NAMALWA (cell line): ENCODE data around the gene TBRG4.

Experiments
- DNase-seq: peaks from one replicate; pipeline ENCODE4 v3.0.0-alpha.2; 2015; ENCODE audit warnings: low spot score

TBRG4 gene

GRCh38 chr7:45074528-45075354, 36.8 kb downstream of the TBRG4 start:
- DNase-seq, result no peak

GRCh38 chr7:45073786-45074527, 37.5 kb downstream of the TBRG4 start:
- DNase-seq, result no peak

- DNase-seq, result no peak
These were observed 38.3 kb downstream of the TBRG4 start for GRCh38 chr7:45073031-45073785.

GRCh38 chr7:45072131-45073030, 39.1 kb downstream of the TBRG4 start:
- no peak for DNase-seq

GRCh38 chr7:45071528-45071927, 40.0 kb downstream of the TBRG4 start:
- DNase-seq, result no peak

GRCh38 chr7:45070254-45070642, 41.2 kb downstream of the TBRG4 start:
- DNase-seq, result no peak

- no peak for DNase-seq
These were observed 41.8 kb downstream of the TBRG4 start for GRCh38 chr7:45069444-45070253.

GRCh38 chr7:45068236-45069023, 43.1 kb downstream of the TBRG4 start:
- DNase-seq, result no peak

GRCh38 chr7:45067582-45067981, 43.9 kb downstream of the TBRG4 start:
- no peak for DNase-seq

GRCh38 chr7:45066409-45066808, 45.1 kb downstream of the TBRG4 start:
- no peak for DNase-seq

- no peak for DNase-seq
These were observed 46.2 kb downstream of the TBRG4 start for GRCh38 chr7:45065031-45065995.

GRCh38 chr7:45064047-45064725, 47.3 kb downstream of the TBRG4 start:
- no peak for DNase-seq

- DNase-seq, result no peak
These were observed 49.6 kb downstream of the TBRG4 start for GRCh38 chr7:45061806-45062425.

- no peak for DNase-seq
These were observed 50.1 kb downstream of the TBRG4 start for GRCh38 chr7:45061352-45061751.

GRCh38 chr7:45060295-45060694, 51.2 kb downstream of the TBRG4 start:
- DNase-seq, result no peak

GRCh38 chr7:45057878-45058277, 53.6 kb downstream of the TBRG4 start:
- no peak for DNase-seq

GRCh38 chr7:45055594-45056219, 55.8 kb downstream of the TBRG4 start:
- no peak for DNase-seq
